HL-60 (cell line): Measurements from ENCODE around the gene MAPK7.

Source experiments
- DNase-seq, 2 experiments: peaks; one replicate each; pipeline ENCODE4 v3.0.0-alpha.2; 2010 to 2020; ENCODE audit warnings: low read depth in 1 of 2, low spot score in 1 of 2
- H3K27ac ChIP-seq: fragments of 250-450 bp; sonication (Bioruptor Pico); replicated peaks from 2 replicates; pipeline ENCODE4 v1.5.1; 2020; ENCODE audit warnings: mild to moderate bottlenecking, moderate library complexity
- H3K27me3 ChIP-seq: fragments of 250-450 bp; sonication (Bioruptor Pico); 2 replicates; pipeline ENCODE4 v1.5.1; 2021; ENCODE audit warnings: mild to moderate bottlenecking, moderate library complexity; ENCODE audit not compliant: insufficient read depth, poor library complexity, severe bottlenecking
- H3K4me3 ChIP-seq: replicated peaks from 2 replicates; pipeline ENCODE4 v1.5.1; 2011; ENCODE audit warnings: mild to moderate bottlenecking, control low read depth, low read length; ENCODE audit not compliant: insufficient read depth
- CTCF ChIP-seq: IDR thresholded peaks from one replicate; pipeline ENCODE4 v1.5.1; 2011; ENCODE audit warnings: low read length, control low read depth, inconsistent platforms; ENCODE audit not compliant: insufficient read depth
- GABPA ChIP-seq: IDR thresholded peaks from 2 replicates; pipeline ENCODE4 v1.6.1; 2012; ENCODE audit warnings: low read depth
- POLR2AphosphoS5 ChIP-seq: IDR thresholded peaks from 2 replicates; pipeline ENCODE4 v1.6.1; 2012; ENCODE audit warnings: low read depth
- REST ChIP-seq: IDR thresholded peaks from 2 replicates; pipeline ENCODE4 v1.6.1; 2012; ENCODE audit warnings: low read depth; ENCODE audit not compliant: insufficient replicate concordance
- SPI1 ChIP-seq: IDR thresholded peaks from 2 replicates; pipeline ENCODE4 v1.6.1; 2012; ENCODE audit warnings: low read depth, mild to moderate bottlenecking, borderline replicate concordance

Gene MAPK7

GRCh38 chr17:19365499-19365817 is 12.8 kb upstream of the MAPK7 start:
- TF ChIP-seq GABPA = no peak
- no peak for TF ChIP-seq CTCF
- no peak for TF ChIP-seq SPI1
- no peak for TF ChIP-seq REST
- no peak for TF ChIP-seq POLR2AphosphoS5
- no peak overlapping the region for H3K27ac ChIP-seq
- no peak for DNase-seq
- H3K27me3 ChIP-seq = no peaks in the 10 kb centered on the region
- H3K4me3 ChIP-seq = no peak overlapping the region

- no peak for TF ChIP-seq SPI1
- TF ChIP-seq GABPA = no peak
- TF ChIP-seq POLR2AphosphoS5 = no peak
- no peak for TF ChIP-seq REST
- TF ChIP-seq CTCF = no peak
- no peak for DNase-seq
- Histone ChIP-seq H3K27ac (no peak overlapping the region), H3K4me3 (no peak overlapping the region), H3K27me3 (no peaks in the 10 kb centered on the region)
These were observed 12.3 kb upstream of the MAPK7 start for GRCh38 chr17:19365833-19366636.

- no peak for TF ChIP-seq REST
- TF ChIP-seq CTCF = no peak
- TF ChIP-seq POLR2AphosphoS5 = no peak
- TF ChIP-seq SPI1 = no peak
- TF ChIP-seq GABPA = no peak
- Histone ChIP-seq H3K27ac (no peak overlapping the region), H3K4me3 (no peak overlapping the region), H3K27me3 (no peaks in the 10 kb centered on the region)
- DNase-seq = no peak
These were observed 11.7 kb upstream of the MAPK7 start for GRCh38 chr17:19366637-19366972.
